ENCODE measurements around the gene HNRNPR.
"Not testable (repeated sequence)": the region's sequence is repeated elsewhere in the genome, so short reads cannot be mapped to it uniquely, and the experiment has no call there.

Gene HNRNPR

GRCh38 chr1:23337869-23338268 is 6.2 kb downstream of the HNRNPR start:
- no peak overlapping the region for H3K27ac ChIP-seq
- TF ChIP-seq, protein P1, sequence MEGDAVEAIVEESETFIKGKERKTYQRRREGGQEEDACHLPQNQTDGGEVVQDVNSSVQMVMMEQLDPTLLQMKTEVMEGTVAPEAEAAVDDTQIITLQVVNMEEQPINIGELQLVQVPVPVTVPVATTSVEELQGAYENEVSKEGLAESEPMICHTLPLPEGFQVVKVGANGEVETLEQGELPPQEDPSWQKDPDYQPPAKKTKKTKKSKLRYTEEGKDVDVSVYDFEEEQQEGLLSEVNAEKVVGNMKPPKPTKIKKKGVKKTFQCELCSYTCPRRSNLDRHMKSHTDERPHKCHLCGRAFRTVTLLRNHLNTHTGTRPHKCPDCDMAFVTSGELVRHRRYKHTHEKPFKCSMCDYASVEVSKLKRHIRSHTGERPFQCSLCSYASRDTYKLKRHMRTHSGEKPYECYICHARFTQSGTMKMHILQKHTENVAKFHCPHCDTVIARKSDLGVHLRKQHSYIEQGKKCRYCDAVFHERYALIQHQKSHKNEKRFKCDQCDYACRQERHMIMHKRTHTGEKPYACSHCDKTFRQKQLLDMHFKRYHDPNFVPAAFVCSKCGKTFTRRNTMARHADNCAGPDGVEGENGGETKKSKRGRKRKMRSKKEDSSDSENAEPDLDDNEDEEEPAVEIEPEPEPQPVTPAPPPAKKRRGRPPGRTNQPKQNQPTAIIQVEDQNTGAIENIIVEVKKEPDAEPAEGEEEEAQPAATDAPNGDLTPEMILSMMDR (conservative IDR thresholded peaks at IDR 0.05) = no peak

DNA sequence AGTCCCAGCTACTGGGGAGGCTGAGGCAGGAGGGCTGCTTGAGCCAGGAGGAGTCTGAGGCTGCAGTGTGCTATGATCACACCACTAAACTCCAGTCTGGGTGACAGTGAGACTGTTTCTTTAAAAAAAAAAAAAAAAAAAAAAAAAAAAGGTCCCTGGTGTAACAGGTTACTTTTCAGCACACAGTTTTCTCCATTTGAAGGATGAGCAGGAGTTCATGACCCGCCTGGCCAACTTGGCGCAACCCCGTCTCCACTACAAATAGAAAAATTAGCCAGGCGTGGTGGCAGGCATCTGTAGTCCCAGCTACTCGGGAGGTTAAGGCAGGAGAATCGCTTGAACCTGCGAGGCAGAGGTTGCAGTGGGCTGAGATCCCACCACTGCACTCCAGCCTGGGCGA is 12.4 kb downstream of the HNRNPR start:
- no peak overlapping the region for H3K27ac ChIP-seq
- TF ChIP-seq, protein P1 (conservative IDR thresholded peaks at IDR 0.05) = no peak

DNA sequence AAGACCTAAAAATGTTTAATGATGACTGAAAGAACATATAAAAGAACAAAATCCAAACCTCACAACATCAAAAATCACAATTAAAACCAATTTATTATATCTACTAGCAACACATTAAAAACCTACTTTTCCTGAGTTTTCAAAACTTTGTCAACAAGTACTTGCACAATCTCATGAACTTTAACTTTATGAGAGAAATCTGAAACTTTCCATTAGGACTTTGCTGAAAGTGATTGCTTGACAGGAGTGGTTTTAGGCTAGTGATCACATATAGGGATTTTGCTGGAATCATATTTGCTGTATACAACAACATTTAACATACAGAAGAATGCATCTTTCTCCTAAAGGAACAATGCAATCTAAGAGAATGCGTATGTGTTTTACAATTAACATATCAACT is 13.2 kb downstream of the HNRNPR start:
- TF ChIP-seq, protein P1 (conservative IDR thresholded peaks at IDR 0.05) = no peak
- H3K27ac ChIP-seq = no peak overlapping the region

GRCh38 chr1:23325393-23325792 is 18.7 kb downstream of the HNRNPR start:
- TF ChIP-seq, protein P1 (conservative IDR thresholded peaks at IDR 0.05) = no peak
- H3K27ac ChIP-seq = no peak overlapping the region

DNA sequence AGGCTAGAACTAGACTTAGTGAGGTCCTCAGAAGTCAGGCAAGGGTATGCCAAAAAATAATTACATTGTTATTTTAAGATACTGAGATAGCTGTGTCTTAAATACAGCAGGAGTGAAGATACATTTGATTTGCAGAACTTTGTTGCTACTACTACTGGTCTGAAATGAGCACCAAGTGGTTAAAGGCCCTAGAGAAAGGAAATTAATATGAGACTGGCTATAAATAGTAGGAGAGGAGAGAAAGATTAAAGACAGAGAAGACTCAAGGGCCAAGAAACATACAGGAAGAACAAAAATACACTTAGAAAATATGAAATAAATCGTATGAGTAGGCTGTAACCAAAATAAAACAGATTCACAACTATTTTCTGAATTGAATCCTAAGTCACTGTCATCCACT is 21.3 kb downstream of the HNRNPR start:
- TF ChIP-seq, protein P1 (conservative IDR thresholded peaks at IDR 0.05) = no peak
- no peak overlapping the region for H3K27ac ChIP-seq

- H3K27ac ChIP-seq = not testable (repeated sequence)
These were observed 33.8 kb downstream of the HNRNPR start for GRCh38 chr1:23310280-23310679.

- peak overlapping the region; percentile 50 for H3K27ac ChIP-seq
- TF ChIP-seq, protein P1 (conservative IDR thresholded peaks at IDR 0.05) = no peak
These were observed 39.9 kb downstream of the HNRNPR start for GRCh38 chr1:23304140-23304620.

GRCh38 chr1:23303524-23303923 is 40.6 kb downstream of the HNRNPR start:
- peak overlapping the region; percentile 50 for H3K27ac ChIP-seq
- TF ChIP-seq, protein P1 (conservative IDR thresholded peaks at IDR 0.05) = no peak

Measured in VCaP (cell line).